PFSK-1 (cell line): ENCODE measurements around the gene EYA4.

Source experiments
- FOXP2 ChIP-seq: optimal IDR thresholded peaks from 2 replicates; pipeline ENCODE3; 2011; ENCODE audit warnings: borderline replicate concordance, control low read depth, inconsistent platforms; ENCODE audit not compliant: insufficient read depth; ENCODE audit errors: extremely low read length, extremely low read depth
- POLR2AphosphoS5 ChIP-seq: IDR thresholded peaks from 2 replicates; pipeline ENCODE4 v1.6.1; 2012; ENCODE audit warnings: low read depth, mild to moderate bottlenecking, control low read depth, low read length, moderate library complexity
- SIN3A ChIP-seq: IDR thresholded peaks from 2 replicates; pipeline ENCODE4 v1.6.1; 2012; ENCODE audit warnings: mild to moderate bottlenecking, low read length, moderate library complexity, borderline replicate concordance; ENCODE audit not compliant: insufficient read depth
- TAF1 ChIP-seq: IDR thresholded peaks from 2 replicates; pipeline ENCODE4 v1.6.1; 2012; ENCODE audit warnings: low read length, control low read depth, borderline replicate concordance; ENCODE audit not compliant: insufficient read depth
- TF ChIP-seq, protein P1 (sequence below), 2 experiments: IDR thresholded peaks; 2 replicates each; pipeline versions ENCODE4 v1.6.1 to v1.8.0; 2011 to 2012; ENCODE audit warnings: low read depth in 2 of 2, low read length in 2 of 2, control low read depth in 1 of 2, inconsistent platforms in 1 of 2, mild to moderate bottlenecking in 1 of 2, moderate library complexity in 1 of 2; ENCODE audit not compliant: insufficient read depth in 1 of 2

DNA sequence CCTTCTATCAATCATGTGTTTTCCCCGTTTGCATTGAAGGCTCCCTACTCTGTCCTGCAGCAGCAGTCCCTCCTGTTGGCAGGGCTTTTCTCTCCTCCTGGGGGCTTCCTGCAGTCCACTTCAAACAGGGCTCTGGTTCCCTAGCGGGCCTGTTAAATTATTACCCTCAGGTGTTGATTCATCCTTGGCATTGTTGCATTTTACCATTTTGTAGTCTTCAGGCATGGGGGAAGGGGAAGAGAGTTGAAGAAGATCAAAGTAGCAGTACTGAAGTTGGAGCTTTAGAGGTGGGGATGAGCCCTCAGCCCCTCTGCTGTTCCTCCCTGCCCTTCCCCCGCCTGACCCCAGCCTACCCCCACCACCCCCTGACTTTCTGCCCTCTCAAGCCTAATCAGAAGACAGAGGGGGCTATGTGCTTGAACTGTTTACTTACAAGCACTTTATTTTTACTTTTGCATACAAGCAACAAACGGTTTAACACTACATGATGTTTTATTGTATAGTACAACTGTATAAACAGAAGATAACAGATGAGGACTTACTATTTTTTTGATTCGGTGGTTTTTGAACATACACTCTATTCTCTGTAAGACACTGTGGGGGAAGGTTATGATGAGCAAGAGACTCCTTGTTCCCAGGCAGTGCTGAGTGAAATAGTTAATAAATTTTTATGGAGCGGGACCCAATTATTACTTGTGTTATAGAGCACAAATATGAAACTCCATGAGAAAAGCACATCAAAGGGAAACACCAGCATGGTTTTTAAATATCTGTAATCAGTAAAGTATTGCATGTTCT, 169.7 kb downstream of the EYA4 start:
- TF ChIP-seq, protein P1, sequence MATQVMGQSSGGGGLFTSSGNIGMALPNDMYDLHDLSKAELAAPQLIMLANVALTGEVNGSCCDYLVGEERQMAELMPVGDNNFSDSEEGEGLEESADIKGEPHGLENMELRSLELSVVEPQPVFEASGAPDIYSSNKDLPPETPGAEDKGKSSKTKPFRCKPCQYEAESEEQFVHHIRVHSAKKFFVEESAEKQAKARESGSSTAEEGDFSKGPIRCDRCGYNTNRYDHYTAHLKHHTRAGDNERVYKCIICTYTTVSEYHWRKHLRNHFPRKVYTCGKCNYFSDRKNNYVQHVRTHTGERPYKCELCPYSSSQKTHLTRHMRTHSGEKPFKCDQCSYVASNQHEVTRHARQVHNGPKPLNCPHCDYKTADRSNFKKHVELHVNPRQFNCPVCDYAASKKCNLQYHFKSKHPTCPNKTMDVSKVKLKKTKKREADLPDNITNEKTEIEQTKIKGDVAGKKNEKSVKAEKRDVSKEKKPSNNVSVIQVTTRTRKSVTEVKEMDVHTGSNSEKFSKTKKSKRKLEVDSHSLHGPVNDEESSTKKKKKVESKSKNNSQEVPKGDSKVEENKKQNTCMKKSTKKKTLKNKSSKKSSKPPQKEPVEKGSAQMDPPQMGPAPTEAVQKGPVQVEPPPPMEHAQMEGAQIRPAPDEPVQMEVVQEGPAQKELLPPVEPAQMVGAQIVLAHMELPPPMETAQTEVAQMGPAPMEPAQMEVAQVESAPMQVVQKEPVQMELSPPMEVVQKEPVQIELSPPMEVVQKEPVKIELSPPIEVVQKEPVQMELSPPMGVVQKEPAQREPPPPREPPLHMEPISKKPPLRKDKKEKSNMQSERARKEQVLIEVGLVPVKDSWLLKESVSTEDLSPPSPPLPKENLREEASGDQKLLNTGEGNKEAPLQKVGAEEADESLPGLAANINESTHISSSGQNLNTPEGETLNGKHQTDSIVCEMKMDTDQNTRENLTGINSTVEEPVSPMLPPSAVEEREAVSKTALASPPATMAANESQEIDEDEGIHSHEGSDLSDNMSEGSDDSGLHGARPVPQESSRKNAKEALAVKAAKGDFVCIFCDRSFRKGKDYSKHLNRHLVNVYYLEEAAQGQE (IDR thresholded peaks at IDR 0.05; ENCODE audit: insufficient read depth in 1 of 2, low read depth in 2 of 2, low read length in 2 of 2), result no peak
- TF ChIP-seq TAF1 (no peak), FOXP2 (no peak), SIN3A (no peak), POLR2AphosphoS5 (no peak)
